ENCODE results near the gene ANKRD24.

GRCh38 chr19:4136680-4137088, 45.8 kb upstream of the ANKRD24 start:
- no peak for TF ChIP-seq EZH2 (conservative IDR thresholded peaks at IDR 0.05; ENCODE audit: low read depth, low read length)
- TF ChIP-seq ZBTB7A (CRISPR knock-in tag; IDR thresholded peaks at IDR 0.05) = no peak
- TF ChIP-seq BCL6 (CRISPR knock-in tag; IDR thresholded peaks at IDR 0.05) = no peak
- no peak for TF ChIP-seq STAT6 (CRISPR knock-in tag; IDR thresholded peaks at IDR 0.05; ENCODE audit: borderline replicate concordance)
- no peak for TF ChIP-seq SRF (IDR thresholded peaks at IDR 0.05; ENCODE audit: low read depth, low read length)
- no peak for TF ChIP-seq CTCF (CRISPR knock-in tag; IDR thresholded peaks at IDR 0.05)
- TF ChIP-seq REST (IDR thresholded peaks at IDR 0.05; ENCODE audit: borderline replicate concordance in 1 of 2, low read depth in 1 of 2, low read length in 2 of 2) = no peak
- TF ChIP-seq ZSCAN22 (CRISPR knock-in tag; IDR thresholded peaks at IDR 0.05) = no peak
- TF ChIP-seq ZNF44 (CRISPR knock-in tag; IDR thresholded peaks at IDR 0.05) = no peak
- TF ChIP-seq BCLAF1 (IDR thresholded peaks at IDR 0.05) = no peak
- no peak for TF ChIP-seq ZNF234 (CRISPR knock-in tag; conservative IDR thresholded peaks at IDR 0.05)
